ENCODE measurements around the gene OGDH. TPM values are rescaled to one million over a fixed set of nuclear protein-coding genes. Genes with fewer than 3 reads are reported as not detected.

OGDH gene
- polyA plus RNA-seq, 4 donors = 66.8 to 136 (median 112) TPM

DNA sequence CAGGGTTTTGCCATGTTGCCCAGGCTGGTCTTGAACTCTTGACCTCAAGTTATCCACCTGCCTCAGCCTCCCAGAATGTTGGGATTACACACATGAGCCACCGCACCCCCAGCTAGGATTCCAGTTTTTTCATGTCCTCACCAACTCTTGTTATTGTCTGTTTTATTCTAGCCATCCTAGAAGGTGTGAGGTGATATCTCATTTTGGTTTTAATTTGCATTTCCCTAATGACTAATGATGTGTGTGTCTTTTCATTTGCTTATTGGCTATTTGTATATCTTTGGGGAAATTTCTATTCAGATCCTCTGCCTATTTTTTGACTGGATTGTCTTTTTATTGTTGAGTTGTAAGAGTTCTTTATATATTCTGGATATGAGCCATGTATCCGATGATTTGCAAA, 83.0 kb downstream of the OGDH start:
- 97 to 100% (median 98%) methylated on average over 2 of the region's 2 CpGs for WGBS, 3 donors
- no peak for DNase-seq
- H3K4me3 ChIP-seq (ENCODE audit: low read depth in 1 of 3, low read length in 3 of 3) = no peak overlapping the region
- no peaks in the 10 kb centered on the region for H3K4me1 ChIP-seq (ENCODE audit: control insufficient read depth in 3 of 3, insufficient read depth in 2 of 3, low read depth in 1 of 3, low read length in 2 of 3)
- peaks cover 2 to 53% (median 19%) of the 10 kb centered on the region in 3 donors for H3K36me3 ChIP-seq (ENCODE audit: control insufficient read depth in 3 of 3, insufficient read depth in 2 of 3, low read depth in 1 of 3, low read length in 3 of 3)
- no peaks in the 10 kb centered on the region for H3K27me3 ChIP-seq (ENCODE audit: control insufficient read depth in 3 of 3, insufficient read depth in 3 of 3, low read length in 3 of 3)
- H3K9me3 ChIP-seq (ENCODE audit: control insufficient read depth in 2 of 2, insufficient read depth in 1 of 2, low read depth in 1 of 2, low read length in 1 of 2) = no peaks in the 10 kb centered on the region
- no peak for FAIRE-seq
- H3K27ac ChIP-seq (ENCODE audit: low read depth in 1 of 3, low read length in 2 of 3) = no peak overlapping the region

- Histone ChIP-seq H3K4me3 (ENCODE audit: low read depth in 1 of 3, low read length in 3 of 3) (no peak overlapping the region), H3K27me3 (ENCODE audit: control insufficient read depth in 3 of 3, insufficient read depth in 3 of 3, low read length in 3 of 3) (no peaks in the 10 kb centered on the region), H3K36me3 (ENCODE audit: control insufficient read depth in 3 of 3, insufficient read depth in 2 of 3, low read depth in 1 of 3, low read length in 3 of 3) (peaks cover 15 to 72% (median 51%) of the 10 kb centered on the region in 3 donors), H3K9me3 (ENCODE audit: control insufficient read depth in 2 of 2, insufficient read depth in 1 of 2, low read depth in 1 of 2, low read length in 1 of 2) (peaks cover 0 to 5% of the 10 kb centered on the region in 2 donors), H3K4me1 (ENCODE audit: control insufficient read depth in 3 of 3, insufficient read depth in 2 of 3, low read depth in 1 of 3, low read length in 2 of 3) (no peaks in the 10 kb centered on the region), H3K27ac (ENCODE audit: low read depth in 1 of 3, low read length in 2 of 3) (no peak overlapping the region)
- no peak for DNase-seq
- 90 to 94% (median 92%) methylated on average over 19 of the region's 19 CpGs for WGBS, 3 donors
- FAIRE-seq = no peak
Measured at GRCh38 chr7:44693641-44694313, 87.3 kb downstream of the OGDH start.

DNA sequence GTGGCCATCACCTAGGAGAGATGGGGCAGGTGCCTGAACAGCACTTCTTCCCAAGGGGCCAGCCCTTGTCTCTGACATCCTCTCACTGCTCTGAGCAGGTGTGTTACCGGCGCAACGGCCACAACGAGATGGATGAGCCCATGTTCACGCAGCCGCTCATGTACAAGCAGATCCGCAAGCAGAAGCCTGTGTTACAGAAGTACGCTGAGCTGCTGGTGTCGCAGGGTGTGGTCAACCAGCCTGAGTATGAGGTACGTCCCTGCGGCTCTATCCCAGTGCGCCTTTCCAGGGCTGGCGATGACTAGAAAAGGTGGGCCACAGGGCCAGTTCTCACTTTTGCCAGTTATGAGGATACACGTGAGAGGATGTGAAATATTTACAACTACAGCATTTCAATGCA, 87.9 kb downstream of the OGDH start:
- DNase-seq = no peak
- Histone ChIP-seq H3K4me3 (ENCODE audit: low read depth in 1 of 3, low read length in 3 of 3) (no peak overlapping the region), H3K9me3 (ENCODE audit: control insufficient read depth in 2 of 2, insufficient read depth in 1 of 2, low read depth in 1 of 2, low read length in 1 of 2) (peaks cover 0 to 5% of the 10 kb centered on the region in 2 donors), H3K4me1 (ENCODE audit: control insufficient read depth in 3 of 3, insufficient read depth in 2 of 3, low read depth in 1 of 3, low read length in 2 of 3) (no peaks in the 10 kb centered on the region), H3K36me3 (ENCODE audit: control insufficient read depth in 3 of 3, insufficient read depth in 2 of 3, low read depth in 1 of 3, low read length in 3 of 3) (peaks cover 15 to 77% (median 53%) of the 10 kb centered on the region in 3 donors), H3K27me3 (ENCODE audit: control insufficient read depth in 3 of 3, insufficient read depth in 3 of 3, low read length in 3 of 3) (no peaks in the 10 kb centered on the region), H3K27ac (ENCODE audit: low read depth in 1 of 3, low read length in 2 of 3) (no peak overlapping the region)
- FAIRE-seq = no peak
- WGBS, 3 donors = 96 to 98% (median 98%) methylated on average over 14 of the region's 14 CpGs

DNA sequence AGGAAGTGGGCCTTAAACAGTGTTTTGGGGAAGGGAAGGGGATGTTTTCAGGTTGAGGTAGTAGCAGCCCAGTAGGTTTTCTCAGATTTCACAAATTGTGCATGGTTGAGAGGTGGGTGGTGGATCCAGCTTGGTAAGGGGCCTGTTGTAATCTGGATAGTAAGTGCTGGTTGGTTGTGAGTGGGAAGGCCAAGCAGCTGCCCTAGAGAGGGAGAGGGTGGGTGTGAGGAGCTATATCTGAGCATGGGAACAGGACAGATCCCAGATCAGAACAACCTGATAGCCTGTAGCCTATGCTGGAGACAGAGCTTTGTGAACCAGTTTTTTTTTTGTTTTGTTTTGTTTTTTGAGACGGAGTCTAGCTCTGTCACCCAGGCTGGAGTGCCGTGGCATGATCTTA, 88.3 kb downstream of the OGDH start:
- no peaks in the 10 kb centered on the region for H3K27me3 ChIP-seq (ENCODE audit: control insufficient read depth in 3 of 3, insufficient read depth in 3 of 3, low read length in 3 of 3)
- H3K4me1 ChIP-seq (ENCODE audit: control insufficient read depth in 3 of 3, insufficient read depth in 2 of 3, low read depth in 1 of 3, low read length in 2 of 3) = no peaks in the 10 kb centered on the region
- FAIRE-seq (no peak), DNase-seq (no peak)
- H3K36me3 ChIP-seq (ENCODE audit: control insufficient read depth in 3 of 3, insufficient read depth in 2 of 3, low read depth in 1 of 3, low read length in 3 of 3) = peaks cover 19 to 81% (median 53%) of the 10 kb centered on the region in 3 donors
- no peak overlapping the region for H3K4me3 ChIP-seq (ENCODE audit: low read depth in 1 of 3, low read length in 3 of 3)
- peaks cover 0 to 5% of the 10 kb centered on the region in 2 donors for H3K9me3 ChIP-seq (ENCODE audit: control insufficient read depth in 2 of 2, insufficient read depth in 1 of 2, low read depth in 1 of 2, low read length in 1 of 2)
- H3K27ac ChIP-seq (ENCODE audit: low read depth in 1 of 3, low read length in 2 of 3) = no peak overlapping the region
- 93 to 100% (median 98%) methylated on average over 2 of the region's 2 CpGs for WGBS, 3 donors

GRCh38 chr7:44695756-44696155, 89.3 kb downstream of the OGDH start:
- DNase-seq = no peak
- H3K27me3 ChIP-seq (ENCODE audit: control insufficient read depth in 3 of 3, insufficient read depth in 3 of 3, low read length in 3 of 3) = no peaks in the 10 kb centered on the region
- H3K27ac ChIP-seq (ENCODE audit: low read depth in 1 of 3, low read length in 2 of 3) = no peak overlapping the region
- WGBS, 3 donors = 94 to 99% (median 94%) methylated on average over 5 of the region's 5 CpGs
- peaks cover 24 to 87% (median 50%) of the 10 kb centered on the region in 3 donors for H3K36me3 ChIP-seq (ENCODE audit: control insufficient read depth in 3 of 3, insufficient read depth in 2 of 3, low read depth in 1 of 3, low read length in 3 of 3)
- H3K4me3 ChIP-seq (ENCODE audit: low read depth in 1 of 3, low read length in 3 of 3) = no peak overlapping the region
- H3K9me3 ChIP-seq (ENCODE audit: control insufficient read depth in 2 of 2, insufficient read depth in 1 of 2, low read depth in 1 of 2, low read length in 1 of 2) = peaks cover 0 to 5% of the 10 kb centered on the region in 2 donors
- H3K4me1 ChIP-seq (ENCODE audit: control insufficient read depth in 3 of 3, insufficient read depth in 2 of 3, low read depth in 1 of 3, low read length in 2 of 3) = no peaks in the 10 kb centered on the region
- FAIRE-seq = no peak

DNA sequence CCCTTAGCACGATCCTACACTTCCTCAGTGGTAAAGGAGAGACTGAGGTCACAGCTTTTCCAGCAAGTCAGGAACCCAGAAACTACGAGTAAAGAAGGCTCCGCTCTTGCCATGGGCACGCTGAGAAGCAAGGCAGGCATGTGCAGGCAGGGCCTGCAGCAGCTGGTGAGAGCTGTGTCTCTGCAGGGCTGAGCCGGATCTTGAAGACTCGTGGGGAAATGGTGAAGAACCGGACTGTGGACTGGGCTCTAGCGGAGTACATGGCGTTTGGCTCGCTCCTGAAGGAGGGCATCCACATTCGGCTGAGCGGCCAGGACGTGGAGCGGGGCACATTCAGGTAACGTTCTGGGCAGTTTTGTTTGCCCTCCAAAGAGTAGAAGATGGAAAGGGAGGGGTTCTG, 90.3 kb downstream of the OGDH start:
- Histone ChIP-seq H3K36me3 (ENCODE audit: control insufficient read depth in 3 of 3, insufficient read depth in 2 of 3, low read depth in 1 of 3, low read length in 3 of 3) (peaks cover 24 to 90% (median 53%) of the 10 kb centered on the region in 3 donors), H3K9me3 (ENCODE audit: control insufficient read depth in 2 of 2, insufficient read depth in 1 of 2, low read depth in 1 of 2, low read length in 1 of 2) (peaks cover 0 to 5% of the 10 kb centered on the region in 2 donors), H3K27ac (ENCODE audit: low read depth in 1 of 3, low read length in 2 of 3) (no peak overlapping the region), H3K27me3 (ENCODE audit: control insufficient read depth in 3 of 3, insufficient read depth in 3 of 3, low read length in 3 of 3) (no peaks in the 10 kb centered on the region), H3K4me3 (ENCODE audit: low read depth in 1 of 3, low read length in 3 of 3) (no peak overlapping the region), H3K4me1 (ENCODE audit: control insufficient read depth in 3 of 3, insufficient read depth in 2 of 3, low read depth in 1 of 3, low read length in 2 of 3) (no peaks in the 10 kb centered on the region)
- WGBS, 3 donors = 95 to 97% (median 96%) methylated on average over 15 of the region's 15 CpGs
- DNase-seq (no peak), FAIRE-seq (no peak)

- FAIRE-seq (no peak), DNase-seq (no peak)
- WGBS, 3 donors = 97 to 98% (median 98%) methylated on average over 20 of the region's 20 CpGs
- H3K4me3 ChIP-seq (ENCODE audit: low read depth in 1 of 3, low read length in 3 of 3) = no peak overlapping the region
- peaks cover 0 to 5% of the 10 kb centered on the region in 2 donors for H3K9me3 ChIP-seq (ENCODE audit: control insufficient read depth in 2 of 2, insufficient read depth in 1 of 2, low read depth in 1 of 2, low read length in 1 of 2)
- H3K27me3 ChIP-seq (ENCODE audit: control insufficient read depth in 3 of 3, insufficient read depth in 3 of 3, low read length in 3 of 3) = no peaks in the 10 kb centered on the region
- H3K36me3 ChIP-seq (ENCODE audit: control insufficient read depth in 3 of 3, insufficient read depth in 2 of 3, low read depth in 1 of 3, low read length in 3 of 3) = peaks cover 28 to 96% (median 54%) of the 10 kb centered on the region in 3 donors
- H3K27ac ChIP-seq (ENCODE audit: low read depth in 1 of 3, low read length in 2 of 3) = no peak overlapping the region
- no peaks in the 10 kb centered on the region for H3K4me1 ChIP-seq (ENCODE audit: control insufficient read depth in 3 of 3, insufficient read depth in 2 of 3, low read depth in 1 of 3, low read length in 2 of 3)
Measured at GRCh38 chr7:44697136-44698045, 91.0 kb downstream of the OGDH start.

- peaks cover 0 to 5% of the 10 kb centered on the region in 2 donors for H3K9me3 ChIP-seq (ENCODE audit: control insufficient read depth in 2 of 2, insufficient read depth in 1 of 2, low read depth in 1 of 2, low read length in 1 of 2)
- DNase-seq (no peak), FAIRE-seq (no peak)
- H3K27me3 ChIP-seq (ENCODE audit: control insufficient read depth in 3 of 3, insufficient read depth in 3 of 3, low read length in 3 of 3) = no peaks in the 10 kb centered on the region
- H3K27ac ChIP-seq (ENCODE audit: low read depth in 1 of 3, low read length in 2 of 3) = no peak overlapping the region
- H3K4me3 ChIP-seq (ENCODE audit: low read depth in 1 of 3, low read length in 3 of 3) = no peak overlapping the region
- peaks cover 28 to 96% (median 52%) of the 10 kb centered on the region in 3 donors for H3K36me3 ChIP-seq (ENCODE audit: control insufficient read depth in 3 of 3, insufficient read depth in 2 of 3, low read depth in 1 of 3, low read length in 3 of 3)
- no peaks in the 10 kb centered on the region for H3K4me1 ChIP-seq (ENCODE audit: control insufficient read depth in 3 of 3, insufficient read depth in 2 of 3, low read depth in 1 of 3, low read length in 2 of 3)
- 98 to 99% (median 99%) methylated on average over 13 of the region's 13 CpGs for WGBS, 3 donors
Measured at GRCh38 chr7:44698046-44698580, 91.7 kb downstream of the OGDH start.
